ENCODE measurements around the gene TAS2R30. TPM values are rescaled to one million over a fixed set of nuclear protein-coding genes. Genes with fewer than 3 reads are reported as not detected.

TAS2R30 gene
- total and polyA plus RNA-seq, 9 of the 15 experiments (the other 6 are each of a cell fraction or from before 2014, with no cell fraction given), result 0.11 to 4.0 (median 0.99) TPM; not detected in 3

- Histone ChIP-seq H3K9ac (ENCODE audit: insufficient read depth in 1 of 2, low read depth in 2 of 2, low read length in 2 of 2) (no peak overlapping the region), H3K4me1 (replicated peaks in 1 of 2; ENCODE audit: control insufficient read depth in 2 of 2, insufficient read depth in 2 of 2, low read length in 2 of 2) (no peaks in the 10 kb centered on the region), H2AFZ (ENCODE audit: low read depth, low read length) (no peak overlapping the region), H3K27me3 (ENCODE audit: control insufficient read depth in 2 of 2, insufficient read depth in 2 of 2, low read length in 2 of 2) (no peaks in the 10 kb centered on the region), H3K4me2 (ENCODE audit: insufficient read depth, low read length) (no peak overlapping the region), H3K36me3 (ENCODE audit: control insufficient read depth, insufficient read depth, low read length) (no peaks in the 10 kb centered on the region), H3K79me2 (ENCODE audit: control insufficient read depth, insufficient read depth, low read length) (peaks cover 39% of the 10 kb centered on the region), H3K27ac (ENCODE audit: extremely low read depth, low read depth, low read length) (no peak overlapping the region), H3K9me3 (replicated peaks; ENCODE audit: control insufficient read depth, insufficient read depth, low read depth, low read length) (no peaks in the 10 kb centered on the region), H3K9me1 (ENCODE audit: control insufficient read depth, insufficient read depth, low read length) (no peaks in the 10 kb centered on the region), H3K4me3 (no peak overlapping the region), H4K20me1 (replicated peaks; ENCODE audit: control insufficient read depth, insufficient read depth, low read length) (no peaks in the 10 kb centered on the region)
- FAIRE-seq (no peak), ATAC-seq (no peak), DNase-seq (ENCODE audit: extremely low read depth in 1 of 4, low spot score in 3 of 4) (no peak)
- in situ Hi-C loops (cut with MboI), result no loop called here
- intact Hi-C loops (cut with micrococcal nuclease), result no loop called here
- no TSS peak for BruUV-seq (replicated peaks)
- CTCF ChIA-PET (ENCODE audit: low intra/inter-chr PET ratio), result no interaction called here
- POLR2A ChIA-PET, result no interaction called here
- TF ChIP-seq SMAD1 (IDR thresholded peaks at IDR 0.05; ENCODE audit: low read depth, low read length, partially characterized antibody), result no peak
- no peak for TF ChIP-seq ZNF143 (CRISPR knock-in tag; IDR thresholded peaks at IDR 0.05)
- no peak for TF ChIP-seq SPI1 (IDR thresholded peaks at IDR 0.05; ENCODE audit: borderline replicate concordance, low read depth, low read length)
- no peak for TF ChIP-seq TAF7 (tag; IDR thresholded peaks at IDR 0.05)
- TF ChIP-seq, protein P1, sequence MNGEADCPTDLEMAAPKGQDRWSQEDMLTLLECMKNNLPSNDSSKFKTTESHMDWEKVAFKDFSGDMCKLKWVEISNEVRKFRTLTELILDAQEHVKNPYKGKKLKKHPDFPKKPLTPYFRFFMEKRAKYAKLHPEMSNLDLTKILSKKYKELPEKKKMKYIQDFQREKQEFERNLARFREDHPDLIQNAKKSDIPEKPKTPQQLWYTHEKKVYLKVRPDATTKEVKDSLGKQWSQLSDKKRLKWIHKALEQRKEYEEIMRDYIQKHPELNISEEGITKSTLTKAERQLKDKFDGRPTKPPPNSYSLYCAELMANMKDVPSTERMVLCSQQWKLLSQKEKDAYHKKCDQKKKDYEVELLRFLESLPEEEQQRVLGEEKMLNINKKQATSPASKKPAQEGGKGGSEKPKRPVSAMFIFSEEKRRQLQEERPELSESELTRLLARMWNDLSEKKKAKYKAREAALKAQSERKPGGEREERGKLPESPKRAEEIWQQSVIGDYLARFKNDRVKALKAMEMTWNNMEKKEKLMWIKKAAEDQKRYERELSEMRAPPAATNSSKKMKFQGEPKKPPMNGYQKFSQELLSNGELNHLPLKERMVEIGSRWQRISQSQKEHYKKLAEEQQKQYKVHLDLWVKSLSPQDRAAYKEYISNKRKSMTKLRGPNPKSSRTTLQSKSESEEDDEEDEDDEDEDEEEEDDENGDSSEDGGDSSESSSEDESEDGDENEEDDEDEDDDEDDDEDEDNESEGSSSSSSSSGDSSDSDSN (IDR thresholded peaks at IDR 0.05; ENCODE audit: borderline replicate concordance in 1 of 2, low read depth in 2 of 2, low read length in 2 of 2), result no peak
- no peak for TF ChIP-seq U2AF1 (optimal IDR thresholded peaks at IDR 0.05; ENCODE audit: low read depth, low read length)
- no peak for TF ChIP-seq ZNF551 (CRISPR knock-in tag; IDR thresholded peaks at IDR 0.05)
- TF ChIP-seq, protein P2, sequence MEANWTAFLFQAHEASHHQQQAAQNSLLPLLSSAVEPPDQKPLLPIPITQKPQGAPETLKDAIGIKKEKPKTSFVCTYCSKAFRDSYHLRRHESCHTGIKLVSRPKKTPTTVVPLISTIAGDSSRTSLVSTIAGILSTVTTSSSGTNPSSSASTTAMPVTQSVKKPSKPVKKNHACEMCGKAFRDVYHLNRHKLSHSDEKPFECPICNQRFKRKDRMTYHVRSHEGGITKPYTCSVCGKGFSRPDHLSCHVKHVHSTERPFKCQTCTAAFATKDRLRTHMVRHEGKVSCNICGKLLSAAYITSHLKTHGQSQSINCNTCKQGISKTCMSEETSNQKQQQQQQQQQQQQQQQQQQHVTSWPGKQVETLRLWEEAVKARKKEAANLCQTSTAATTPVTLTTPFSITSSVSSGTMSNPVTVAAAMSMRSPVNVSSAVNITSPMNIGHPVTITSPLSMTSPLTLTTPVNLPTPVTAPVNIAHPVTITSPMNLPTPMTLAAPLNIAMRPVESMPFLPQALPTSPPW (CRISPR knock-in tag; IDR thresholded peaks at IDR 0.05), result no peak
- TF ChIP-seq RBM22 (IDR thresholded peaks at IDR 0.05; ENCODE audit: low read depth, low read length, poor library complexity, severe bottlenecking), result no peak
- no peak for TF ChIP-seq TAF1 (IDR thresholded peaks at IDR 0.05; ENCODE audit: control insufficient read depth, extremely low read depth, insufficient read depth, low read length, severe bottlenecking)
- TF ChIP-seq PTBP1 (IDR thresholded peaks at IDR 0.05; ENCODE audit: low read depth, low read length), result no peak
- TF ChIP-seq NCOA1 (IDR thresholded peaks at IDR 0.05; ENCODE audit: low read depth), result no peak
- TF ChIP-seq GTF3C2 (IDR thresholded peaks at IDR 0.05; ENCODE audit: borderline replicate concordance, extremely low read depth, insufficient read length), result no peak
- WGBS (ENCODE audit: insufficient coverage, low coverage, missing lambda C conversion rate), result 0% methylated on average over 1 of the region's 2 CpGs
These were observed 3.4 kb downstream of the TAS2R30 start for GRCh38 chr12:11130999-11131398.
